Large intestine (tissue), 3 donors: ENCODE measurements around the gene PAM. TPM values are rescaled to one million over a fixed set of nuclear protein-coding genes. Genes with fewer than 3 reads are reported as not detected.

Source experiments
- DNase-seq, 2 donors: peaks; one replicate each; pipeline versions ENCODE4 v3.0.0 to v3.0.0-alpha.2; 2013
- H3K27ac ChIP-seq: one replicate; pipeline ENCODE4 v1.5.1; 2013; ENCODE audit warnings: low read length
- H3K27me3 ChIP-seq: 2 replicates; pipeline ENCODE4 v1.6.1; 2013; ENCODE audit warnings: low read length; ENCODE audit not compliant: control insufficient read depth, insufficient read depth
- H3K36me3 ChIP-seq: 2 replicates; pipeline ENCODE4 v1.6.1; 2013; ENCODE audit warnings: low read length; ENCODE audit not compliant: control insufficient read depth, insufficient read depth
- H3K4me1 ChIP-seq: one replicate; pipeline ENCODE4 v1.6.1; 2013; ENCODE audit warnings: low read length; ENCODE audit not compliant: control insufficient read depth, insufficient read depth
- H3K4me3 ChIP-seq: one replicate; pipeline ENCODE4 v1.5.1; 2013; ENCODE audit warnings: low read length
- H3K9me3 ChIP-seq: one replicate; pipeline ENCODE4 v1.6.1; 2013; ENCODE audit warnings: mild to moderate bottlenecking, low read depth, low read length, moderate library complexity; ENCODE audit not compliant: control insufficient read depth
- whole genome bisulfite sequencing: methylation state at CpG from one replicate; pipeline ENCODE4 v1.1.5; 2013; ENCODE audit warnings: low lambda C conversion rate; ENCODE audit not compliant: insufficient coverage; 5-methylcytosine and 5-hydroxymethylcytosine counted together
- polyA plus RNA-seq: library from polyadenylated mRNA; unstranded; fragments of 120-200 nt; gene quantifications from one replicate; pipeline ENCODE4 v1.2.1, GENCODE V29; 2013

Gene PAM
- polyA plus RNA-seq, 1 donor = 174 TPM

DNA sequence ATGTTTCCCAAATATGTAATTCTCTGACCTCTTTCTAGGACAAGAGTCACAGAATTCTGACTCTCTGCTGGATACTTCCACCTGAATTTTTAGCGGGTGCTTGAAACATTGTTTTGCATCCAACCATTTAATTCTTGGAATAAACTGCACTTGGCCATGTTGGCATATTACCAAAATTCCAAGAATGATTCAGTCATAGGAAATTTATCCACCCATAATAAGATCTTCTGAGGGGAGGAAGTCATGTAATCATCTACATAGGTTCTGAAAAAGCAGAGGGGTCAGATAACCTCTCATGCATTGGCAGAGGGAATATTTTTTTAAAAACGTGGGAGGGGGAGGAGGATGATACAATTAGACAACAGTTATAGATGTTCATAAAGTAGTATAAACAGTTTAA, 156.9 kb downstream of the PAM start:
- no peak overlapping the region for H3K4me3 ChIP-seq
- no CpG with 5 or more reads among the region's 2 CpGs for WGBS
- H3K27ac ChIP-seq = no peak overlapping the region
- no peaks in the 10 kb centered on the region for H3K4me1 ChIP-seq
- H3K9me3 ChIP-seq = no peaks in the 10 kb centered on the region
- no peaks in the 10 kb centered on the region for H3K36me3 ChIP-seq
- DNase-seq = no peak
- no peaks in the 10 kb centered on the region for H3K27me3 ChIP-seq

DNA sequence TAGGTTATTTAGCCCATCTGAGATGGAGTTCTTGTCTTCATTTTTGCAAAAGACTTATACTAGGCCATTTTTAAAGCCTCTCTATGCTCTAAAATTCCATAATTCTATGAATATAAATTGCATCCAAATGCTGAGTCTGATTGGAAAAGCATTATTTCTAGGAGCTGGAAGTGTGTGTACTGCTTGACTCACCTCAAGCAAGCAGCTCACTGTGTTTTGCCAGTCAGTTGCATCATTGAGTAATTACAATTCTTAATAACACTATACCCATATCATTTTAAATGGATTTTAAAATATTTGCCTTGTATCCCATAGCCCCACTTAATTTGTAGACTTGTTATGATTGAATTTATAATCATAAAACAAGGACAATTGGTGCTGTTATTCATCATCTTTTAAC, 161.0 kb downstream of the PAM start:
- H3K4me3 ChIP-seq = no peak overlapping the region
- DNase-seq = no peak
- no peaks in the 10 kb centered on the region for H3K27me3 ChIP-seq
- H3K27ac ChIP-seq = no peak overlapping the region
- no peaks in the 10 kb centered on the region for H3K36me3 ChIP-seq
- H3K4me1 ChIP-seq = no peaks in the 10 kb centered on the region
- H3K9me3 ChIP-seq = no peaks in the 10 kb centered on the region

DNA sequence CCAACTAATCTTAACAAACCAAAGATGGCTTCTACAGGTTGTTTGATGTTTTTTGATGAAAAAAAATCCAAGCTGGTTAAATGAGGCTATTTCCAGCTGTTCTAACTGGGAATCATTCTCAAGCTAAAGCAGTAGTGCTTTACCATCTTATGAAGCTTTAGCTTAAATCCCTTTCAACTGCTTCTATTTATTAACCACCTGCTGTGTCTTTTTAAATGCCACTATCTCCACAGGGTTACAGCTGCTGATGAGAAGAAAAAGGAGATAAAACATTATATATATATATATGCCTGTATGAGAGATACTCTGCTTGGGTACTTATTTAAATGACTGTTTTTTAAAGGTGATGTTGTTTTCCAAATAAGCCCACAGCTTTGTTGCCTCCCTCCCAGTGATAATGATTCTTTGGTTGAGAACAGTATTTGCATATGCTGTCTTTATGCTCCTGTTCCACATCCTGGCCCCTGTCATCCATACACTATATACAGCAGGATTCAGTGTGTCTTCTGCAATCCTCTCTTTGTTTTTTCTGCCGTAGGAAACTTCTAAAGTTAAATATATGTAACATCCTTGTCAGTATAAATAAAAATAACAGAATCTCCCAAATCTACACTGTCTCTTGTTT, 164.0 kb downstream of the PAM start:
- H3K4me1 ChIP-seq = peaks cover 2% of the 10 kb centered on the region
- no peaks in the 10 kb centered on the region for H3K9me3 ChIP-seq
- DNase-seq = no peak
- no CpG with 5 or more reads among the region's 1 CpG for WGBS
- H3K27me3 ChIP-seq = no peaks in the 10 kb centered on the region
- no peak overlapping the region for H3K27ac ChIP-seq
- H3K4me3 ChIP-seq = no peak overlapping the region
- H3K36me3 ChIP-seq = no peaks in the 10 kb centered on the region

DNA sequence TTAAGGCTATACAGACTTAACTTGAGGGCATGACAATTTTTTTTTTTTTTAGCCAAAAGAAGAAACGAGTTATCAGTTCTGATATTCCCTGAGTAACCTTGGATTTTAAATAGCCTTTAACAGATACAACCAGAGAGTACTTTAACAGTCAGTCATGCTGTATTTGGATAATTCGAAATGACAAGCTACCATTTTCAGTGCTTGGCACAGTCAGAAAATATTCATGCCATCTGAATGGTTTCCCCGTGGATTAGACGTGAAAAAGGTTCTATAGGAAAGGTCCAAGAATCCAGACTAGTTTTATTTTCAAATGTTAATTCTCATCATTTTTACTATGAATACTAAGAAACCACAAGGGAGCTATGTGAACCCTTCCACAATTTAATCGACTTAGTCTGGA, 165.7 kb downstream of the PAM start:
- Histone ChIP-seq H3K27me3 (no peaks in the 10 kb centered on the region), H3K4me1 (peaks cover 2% of the 10 kb centered on the region), H3K4me3 (no peak overlapping the region), H3K36me3 (peaks cover 4% of the 10 kb centered on the region), H3K27ac (no peak overlapping the region), H3K9me3 (no peaks in the 10 kb centered on the region)
- no peak for DNase-seq
- 92% methylated on average over 2 of the region's 5 CpGs for WGBS

DNA sequence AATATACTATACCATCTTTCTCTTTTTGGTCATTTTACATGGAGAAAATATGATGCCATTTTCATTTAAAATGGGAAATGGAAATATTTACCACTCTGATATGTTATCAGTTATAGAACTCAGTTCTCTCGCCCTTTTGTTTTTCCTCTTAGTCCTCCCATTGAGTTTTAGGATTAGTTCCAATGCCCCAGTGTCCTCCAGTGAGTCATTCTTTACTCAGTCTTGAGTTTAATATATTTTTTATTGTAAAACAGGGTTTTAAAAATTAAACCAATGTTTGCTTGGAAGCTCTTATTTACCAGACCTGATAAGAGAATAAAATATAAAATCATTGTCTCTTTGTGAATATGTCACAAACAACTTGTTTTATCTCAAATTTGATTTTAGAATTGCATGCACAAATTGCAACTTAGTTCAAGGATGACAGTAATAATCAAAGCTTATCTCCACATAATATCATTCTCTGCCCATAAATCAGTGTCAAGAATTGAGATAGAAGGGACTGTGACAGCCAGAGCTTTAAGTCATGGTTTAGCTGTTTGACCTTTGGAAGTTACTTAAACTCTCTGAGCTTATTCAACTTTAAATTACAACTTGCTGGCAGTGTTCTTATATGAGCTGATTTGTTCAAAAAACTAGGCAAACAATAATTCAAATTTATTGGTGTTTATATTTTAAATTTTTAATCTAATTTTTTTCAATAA, 166.4 kb downstream of the PAM start:
- WGBS = 100% methylated on average over 1 of the region's 1 CpG
- DNase-seq = no peak

DNA sequence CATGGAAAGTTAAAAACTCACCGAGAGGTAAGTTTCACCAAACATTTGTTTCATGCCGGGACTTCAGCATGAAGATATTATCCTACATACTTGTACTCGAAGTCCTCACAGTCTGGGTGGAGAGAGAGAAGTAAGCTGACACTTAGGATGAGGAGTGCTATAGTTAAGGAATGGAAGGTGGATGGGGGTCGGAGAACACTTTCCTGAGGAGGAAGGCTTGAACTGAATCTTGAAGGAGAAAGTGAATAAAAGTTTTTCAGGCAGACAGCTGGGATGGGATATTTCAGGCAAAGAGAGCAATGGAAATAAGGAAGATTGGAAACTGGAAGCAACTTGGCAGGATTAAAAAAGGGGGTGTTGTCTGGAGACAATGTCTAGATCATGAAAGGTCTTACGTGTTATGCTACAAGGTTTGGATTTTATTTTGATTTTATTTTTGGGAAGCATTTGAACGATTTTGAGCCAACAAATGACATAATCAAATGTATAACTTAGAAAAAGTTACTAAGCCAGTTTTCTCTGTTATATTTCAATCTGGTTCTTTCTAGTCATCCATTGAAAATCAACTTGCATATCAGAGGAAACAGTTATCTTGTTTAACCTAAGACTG, 167.1 kb downstream of the PAM start:
- H3K9me3 ChIP-seq = no peaks in the 10 kb centered on the region
- no peak for DNase-seq
- no peaks in the 10 kb centered on the region for H3K27me3 ChIP-seq
- peaks cover 2% of the 10 kb centered on the region for H3K4me1 ChIP-seq
- 85% methylated on average over 2 of the region's 6 CpGs for WGBS
- H3K36me3 ChIP-seq = peaks cover 11% of the 10 kb centered on the region
- no peak overlapping the region for H3K27ac ChIP-seq
- no peak overlapping the region for H3K4me3 ChIP-seq

More for the DNA sequence above, 166.4 kb downstream of the PAM start:
- H3K9me3 ChIP-seq = no peaks in the 10 kb centered on the region
- H3K4me1 ChIP-seq = peaks cover 2% of the 10 kb centered on the region
- H3K36me3 ChIP-seq = peaks cover 4% of the 10 kb centered on the region
- H3K27me3 ChIP-seq = no peaks in the 10 kb centered on the region
- H3K27ac ChIP-seq = no peak overlapping the region
- H3K4me3 ChIP-seq = no peak overlapping the region

DNA sequence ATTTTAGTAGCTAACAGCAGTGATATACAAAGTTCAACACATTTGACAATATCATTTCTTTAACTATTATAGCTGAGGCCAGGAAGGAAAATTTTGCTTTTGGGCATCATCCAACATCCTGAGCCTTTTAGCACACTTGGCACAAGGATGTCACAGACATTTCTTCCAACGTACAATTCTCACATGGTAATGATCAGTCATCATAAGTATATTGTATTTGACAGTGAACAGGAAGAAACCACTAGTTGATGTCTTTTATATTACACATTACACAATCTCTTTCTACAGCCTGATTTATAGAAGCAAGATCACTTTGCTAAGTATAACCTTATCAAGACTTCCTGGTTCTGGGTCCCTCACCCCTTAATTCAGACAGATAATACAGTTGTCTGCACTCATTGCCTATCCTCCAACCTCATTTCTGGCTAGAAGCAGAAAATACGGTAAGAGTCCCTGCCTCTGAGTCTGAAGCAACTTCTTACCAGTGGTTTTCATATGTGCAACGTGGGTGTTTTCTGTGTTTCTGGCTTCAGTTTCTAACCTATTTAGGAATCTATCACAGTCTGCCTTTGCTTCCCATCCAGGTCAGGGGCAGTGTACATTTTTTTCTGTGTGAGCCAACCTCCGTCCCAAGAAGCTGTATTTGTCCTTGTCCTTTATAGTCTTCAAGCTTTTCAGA, 167.8 kb downstream of the PAM start:
- no CpG with 5 or more reads among the region's 4 CpGs for WGBS
- Histone ChIP-seq H3K36me3 (peaks cover 14% of the 10 kb centered on the region), H3K4me3 (no peak overlapping the region), H3K4me1 (peaks cover 2% of the 10 kb centered on the region), H3K9me3 (no peaks in the 10 kb centered on the region), H3K27me3 (no peaks in the 10 kb centered on the region), H3K27ac (no peak overlapping the region)
- DNase-seq = no peak

DNA sequence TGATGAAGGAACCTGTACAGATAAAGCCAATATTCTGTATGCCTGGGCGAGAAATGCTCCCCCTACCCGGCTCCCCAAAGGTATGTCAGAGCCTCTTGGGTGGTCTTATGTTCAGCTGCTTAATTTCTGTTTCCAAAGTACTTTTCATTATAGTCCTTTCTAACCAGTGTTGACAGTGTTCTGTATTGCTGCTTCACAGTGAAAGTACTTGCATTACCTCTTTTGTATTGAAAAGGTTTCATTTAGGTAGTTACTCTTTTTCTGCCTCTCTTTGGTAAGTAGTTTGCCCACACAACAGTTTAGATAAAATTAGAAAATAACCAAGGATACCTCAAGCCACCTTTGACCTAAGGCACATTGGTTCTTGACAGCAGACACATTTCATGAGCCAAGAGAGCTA, 169.9 kb downstream of the PAM start:
- Histone ChIP-seq H3K4me3 (no peak overlapping the region), H3K27ac (no peak overlapping the region), H3K27me3 (no peaks in the 10 kb centered on the region), H3K4me1 (peaks cover 2% of the 10 kb centered on the region), H3K9me3 (no peaks in the 10 kb centered on the region), H3K36me3 (peaks cover 14% of the 10 kb centered on the region)
- no peak for DNase-seq
- no CpG with 5 or more reads among the region's 2 CpGs for WGBS

DNA sequence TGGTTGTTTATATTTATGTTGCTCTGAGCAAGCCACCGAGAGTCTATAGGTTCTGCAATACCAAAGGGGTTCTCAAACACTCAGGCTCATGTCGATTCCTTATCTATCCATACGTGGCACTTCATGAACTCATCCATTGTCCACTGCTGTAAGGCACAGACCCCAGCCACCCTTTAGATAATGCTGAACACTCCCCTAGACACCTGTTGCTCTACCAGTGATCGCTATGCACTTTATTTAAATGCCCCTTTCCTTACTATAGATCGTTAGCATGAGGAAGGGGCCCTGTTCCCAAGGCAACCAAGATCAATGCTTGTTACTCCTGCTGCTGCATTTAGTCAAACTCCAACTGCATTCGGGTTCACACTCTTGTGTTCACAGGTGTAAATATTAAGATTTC, 171.9 kb downstream of the PAM start:
- Histone ChIP-seq H3K4me3 (no peak overlapping the region), H3K27me3 (no peaks in the 10 kb centered on the region), H3K27ac (no peak overlapping the region), H3K36me3 (peaks cover 14% of the 10 kb centered on the region), H3K9me3 (no peaks in the 10 kb centered on the region), H3K4me1 (peaks cover 2% of the 10 kb centered on the region)
- no peak for DNase-seq
- WGBS = 81% methylated on average over 3 of the region's 6 CpGs

DNA sequence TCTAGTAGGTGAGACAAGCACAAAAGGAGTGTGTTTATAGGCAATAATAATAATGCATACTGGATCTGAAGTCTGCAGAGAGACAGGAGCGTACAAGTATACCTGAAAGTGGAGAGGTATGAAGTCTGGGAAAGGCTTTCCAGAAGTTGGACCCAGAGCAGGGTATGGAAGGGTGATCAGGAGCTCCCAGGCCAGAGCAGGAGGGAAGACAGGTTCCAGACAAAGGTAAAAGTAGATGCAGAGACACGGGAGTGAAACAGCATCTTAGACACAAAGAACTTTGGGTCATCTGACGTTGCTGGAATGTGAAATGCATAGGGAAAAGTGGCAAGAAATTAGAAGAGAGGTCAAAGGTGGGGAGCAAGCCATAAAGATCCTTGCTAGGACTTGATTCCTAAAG, 175.1 kb downstream of the PAM start:
- peaks cover 16% of the 10 kb centered on the region for H3K36me3 ChIP-seq
- no peaks in the 10 kb centered on the region for H3K27me3 ChIP-seq
- no peak for DNase-seq
- no peaks in the 10 kb centered on the region for H3K4me1 ChIP-seq
- no peak overlapping the region for H3K4me3 ChIP-seq
- H3K27ac ChIP-seq = no peak overlapping the region
- 93% methylated on average over 3 of the region's 3 CpGs for WGBS
- no peaks in the 10 kb centered on the region for H3K9me3 ChIP-seq
